H9 (cell line): ENCODE data around the gene RBM34. TPM values are rescaled to one million over a fixed set of nuclear protein-coding genes. Genes with fewer than 3 reads are reported as not detected.

Experiments
- DNase-seq: peaks from one replicate; pipeline ENCODE4 v3.0.0-alpha.2; 2017
- H2AFZ ChIP-seq: one replicate; pipeline ENCODE4 v1.6.1; 2013; ENCODE audit warnings: mild to moderate bottlenecking, low read length, control low read depth, moderate library complexity
- H2AK5ac ChIP-seq: 2 replicates; pipeline ENCODE4 v1.6.1; 2013; ENCODE audit warnings: low read length, control low read depth, mixed read lengths; ENCODE audit not compliant: insufficient read length
- H2BK120ac ChIP-seq: one replicate; pipeline ENCODE4 v1.6.1; 2013; ENCODE audit warnings: low read depth, mild to moderate bottlenecking, low read length, control low read depth, inconsistent platforms; ENCODE audit not compliant: poor library complexity, severe bottlenecking
- H2BK12ac ChIP-seq: 2 replicates; pipeline ENCODE4 v1.6.1; 2013; ENCODE audit warnings: low read length, control low read depth, mixed read lengths, low read depth; ENCODE audit not compliant: insufficient read length
- H2BK15ac ChIP-seq: 2 replicates; pipeline ENCODE4 v1.6.1; 2013; ENCODE audit warnings: low read depth, low read length, control low read depth
- H2BK20ac ChIP-seq: one replicate; pipeline ENCODE4 v1.6.1; 2013; ENCODE audit warnings: low read depth, mild to moderate bottlenecking, low read length, control low read depth, inconsistent platforms; ENCODE audit not compliant: poor library complexity, severe bottlenecking
- H2BK5ac ChIP-seq: 2 replicates; pipeline ENCODE4 v1.6.1; 2013; ENCODE audit warnings: low read length, control low read depth, mixed read lengths; ENCODE audit not compliant: insufficient read length
- H3K14ac ChIP-seq: 2 replicates; pipeline ENCODE4 v1.6.1; 2013; ENCODE audit warnings: low read length, control low read depth; ENCODE audit not compliant: insufficient read depth
- H3K18ac ChIP-seq: 2 replicates; pipeline ENCODE4 v1.6.1; 2013; ENCODE audit warnings: low read depth, mild to moderate bottlenecking, mixed read lengths, low read length, control low read depth; ENCODE audit not compliant: insufficient read length
- H3K23ac ChIP-seq: 2 replicates; pipeline ENCODE4 v1.6.1; 2013; ENCODE audit warnings: low read length, control low read depth, mixed read lengths, low read depth; ENCODE audit not compliant: insufficient read length
- H3K23me2 ChIP-seq: 2 replicates; pipeline ENCODE4 v1.6.1; 2013; ENCODE audit warnings: low read depth, mild to moderate bottlenecking, mixed read lengths, low read length, control low read depth; ENCODE audit not compliant: insufficient read length, poor library complexity, severe bottlenecking
- H3K27ac ChIP-seq: 2 replicates; pipeline ENCODE4 v1.5.1; 2013; ENCODE audit warnings: low read length, control low read depth, mixed read lengths, low read depth; ENCODE audit not compliant: insufficient read length
- H3K27me3 ChIP-seq: 2 replicates; pipeline ENCODE4 v1.6.1; 2013; ENCODE audit warnings: low read length, control low read depth, inconsistent platforms; ENCODE audit not compliant: insufficient read depth
- H3K4ac ChIP-seq: 2 replicates; pipeline ENCODE4 v1.6.1; 2013; ENCODE audit warnings: low read depth, mild to moderate bottlenecking, control low read depth, inconsistent platforms, low read length, moderate library complexity
- H3K4me1 ChIP-seq: 2 replicates; pipeline ENCODE4 v1.6.1; 2013; ENCODE audit warnings: low read length, control low read depth, inconsistent platforms; ENCODE audit not compliant: insufficient read depth
- H3K4me2 ChIP-seq: 2 replicates; pipeline ENCODE4 v1.6.1; 2013; ENCODE audit warnings: low read length, control low read depth, mixed read lengths; ENCODE audit not compliant: insufficient read length, insufficient read depth
- H3K56ac ChIP-seq: 2 replicates; pipeline ENCODE4 v1.6.1; 2013; ENCODE audit warnings: low read depth, mild to moderate bottlenecking, mixed read lengths, low read length, control low read depth; ENCODE audit not compliant: insufficient read length
- H3K79me1 ChIP-seq: 2 replicates; pipeline ENCODE4 v1.6.1; 2013; ENCODE audit warnings: low read depth, mild to moderate bottlenecking, moderate library complexity, low read length, control low read depth, inconsistent platforms; ENCODE audit not compliant: insufficient read depth, poor library complexity, severe bottlenecking
- H3K79me2 ChIP-seq: 2 replicates; pipeline ENCODE4 v1.6.1; 2013; ENCODE audit warnings: low read length, control low read depth, inconsistent platforms; ENCODE audit not compliant: insufficient read depth
- H3K9ac ChIP-seq: 2 replicates; pipeline ENCODE4 v1.6.1; 2013; ENCODE audit warnings: low read length, control low read depth, mixed read lengths; ENCODE audit not compliant: insufficient read length; ENCODE audit errors: extremely low read depth
- H3K9me3 ChIP-seq: one replicate; pipeline ENCODE4 v1.6.1; 2013; ENCODE audit warnings: low read depth, low read length, inconsistent platforms; ENCODE audit not compliant: control insufficient read depth
- H3T11ph ChIP-seq: one replicate; pipeline ENCODE4 v1.6.1; 2013; ENCODE audit warnings: mild to moderate bottlenecking, low read length, control low read depth, inconsistent platforms
- H4K20me1 ChIP-seq: one replicate; pipeline ENCODE4 v1.6.1; 2013; ENCODE audit not compliant: control insufficient read depth, insufficient read length, insufficient read depth
- H4K5ac ChIP-seq: 2 replicates; pipeline ENCODE4 v1.6.1; 2013; ENCODE audit warnings: low read depth, mild to moderate bottlenecking, mixed read lengths, low read length, control low read depth; ENCODE audit not compliant: insufficient read length
- H4K8ac ChIP-seq: replicated peaks from 2 replicates; pipeline ENCODE4 v1.6.1; 2013; ENCODE audit warnings: low read length, control low read depth, mixed read lengths, low read depth; ENCODE audit not compliant: insufficient read length
- H4K91ac ChIP-seq: 2 replicates; pipeline ENCODE4 v1.6.1; 2013; ENCODE audit warnings: low read depth, mild to moderate bottlenecking, moderate library complexity, mixed read lengths, low read length, control low read depth; ENCODE audit not compliant: insufficient read length
- H3K27ac Mint-ChIP-seq, 3 experiments: 2 replicates in 2 of 3; 3 replicates in 1 of 3; pipeline ENCODE4 v1.8.0; 2020 to 2021; ENCODE audit warnings: mixed read lengths in 3 of 3, mild to moderate bottlenecking in 1 of 3, moderate library complexity in 1 of 3
- H3K27me3 Mint-ChIP-seq: 2 replicates; pipeline ENCODE4 v1.8.0; 2021; ENCODE audit warnings: low read depth, mild to moderate bottlenecking, moderate library complexity, mixed read lengths
- H3K36me3 Mint-ChIP-seq, 3 experiments: 2 replicates in 2 of 3; 3 replicates in 1 of 3; pipeline ENCODE4 v1.8.0; 2020 to 2021; ENCODE audit warnings: low read depth in 3 of 3, mixed read lengths in 3 of 3; ENCODE audit not compliant: insufficient read depth in 1 of 3
- H3K4me1 Mint-ChIP-seq, 2 experiments: 2 replicates each; pipeline ENCODE4 v1.8.0; 2020; ENCODE audit warnings: mixed read lengths in 2 of 2
- H3K4me3 Mint-ChIP-seq, 2 experiments: 2 replicates in 1 of 2; 3 replicates in 1 of 2; pipeline ENCODE4 v1.8.0; 2020 to 2021; ENCODE audit warnings: mild to moderate bottlenecking in 2 of 2, mixed read lengths in 2 of 2, moderate library complexity in 1 of 2
- H3K9me3 Mint-ChIP-seq, 2 experiments: 2 replicates in 1 of 2; 3 replicates in 1 of 2; pipeline ENCODE4 v1.8.0; 2020; ENCODE audit warnings: mild to moderate bottlenecking in 2 of 2, mixed read lengths in 2 of 2, moderate library complexity in 1 of 2
- WGBS: extraction: QIAGEN DNeasy Blood & Tissue Kit; methylation state at CpG from one replicate; pipeline ENCODE4 v1.1.7; 2013; ENCODE audit warnings: missing lambda C conversion rate, low lambda C conversion rate, mixed read lengths; ENCODE audit not compliant: insufficient read length; ENCODE audit errors: extremely low coverage; 5-methylcytosine and 5-hydroxymethylcytosine counted together
- total RNA-seq: library from RNA; stranded (reverse); gene quantifications from 2 replicates; pipeline ENCODE4 v1.2.1, GENCODE V29; 2021
- TF ChIP-seq, protein P1 (sequence below): fragments of 200-600 bp; sonication (generic); conservative IDR thresholded peaks from 3 replicates; pipeline ENCODE4 v1.8.0; 2021; ENCODE audit warnings: antibody characterized with exemption, mild to moderate bottlenecking

The RBM34 gene
- total RNA-seq, 1 experiment from 2014 or later, result 121 TPM

DNA sequence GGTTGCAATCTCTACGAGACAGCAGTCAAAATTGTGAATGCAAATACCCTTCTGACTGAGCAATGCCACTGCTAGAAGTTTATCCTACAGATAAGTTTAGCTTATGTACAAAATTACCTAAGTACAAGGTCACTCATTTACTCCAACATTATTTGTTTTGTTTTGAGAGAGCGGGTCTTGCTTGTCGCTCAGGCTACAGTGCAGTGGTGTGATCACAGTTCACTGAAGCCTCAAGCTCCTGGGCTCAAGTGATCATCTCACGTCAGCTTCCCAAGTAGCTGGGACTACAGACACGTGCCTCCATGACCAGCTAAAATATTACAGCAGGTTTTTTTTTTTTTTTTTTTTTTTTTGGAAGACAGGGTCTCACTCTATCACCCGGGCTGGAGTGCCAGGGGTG lies 15.4 kb downstream of the RBM34 start:
- H3K4me2 ChIP-seq, result no peak overlapping the region
- Mint-ChIP-seq H3K4me1 (no peaks in the 10 kb centered on the region), H3K36me3 (peaks cover 52 to 89% (median 85%) of the 10 kb centered on the region in 3 experiments), H3K27me3 (no peaks in the 10 kb centered on the region), H3K27ac (peak overlapping the region in 1 of 3 experiments; percentile 44; a peak in 1 of 7 replicates), H3K9me3 (no peaks in the 10 kb centered on the region; a peak in 1 of 5 replicates), H3K4me3 (no peak overlapping the region)
- no peak overlapping the region for H2BK12ac ChIP-seq
- H4K91ac ChIP-seq, result no peak overlapping the region
- H4K8ac ChIP-seq, result no peak overlapping the region
- H2AFZ ChIP-seq, result no peak overlapping the region
- DNase-seq, result no peak
- TF ChIP-seq, protein P1, sequence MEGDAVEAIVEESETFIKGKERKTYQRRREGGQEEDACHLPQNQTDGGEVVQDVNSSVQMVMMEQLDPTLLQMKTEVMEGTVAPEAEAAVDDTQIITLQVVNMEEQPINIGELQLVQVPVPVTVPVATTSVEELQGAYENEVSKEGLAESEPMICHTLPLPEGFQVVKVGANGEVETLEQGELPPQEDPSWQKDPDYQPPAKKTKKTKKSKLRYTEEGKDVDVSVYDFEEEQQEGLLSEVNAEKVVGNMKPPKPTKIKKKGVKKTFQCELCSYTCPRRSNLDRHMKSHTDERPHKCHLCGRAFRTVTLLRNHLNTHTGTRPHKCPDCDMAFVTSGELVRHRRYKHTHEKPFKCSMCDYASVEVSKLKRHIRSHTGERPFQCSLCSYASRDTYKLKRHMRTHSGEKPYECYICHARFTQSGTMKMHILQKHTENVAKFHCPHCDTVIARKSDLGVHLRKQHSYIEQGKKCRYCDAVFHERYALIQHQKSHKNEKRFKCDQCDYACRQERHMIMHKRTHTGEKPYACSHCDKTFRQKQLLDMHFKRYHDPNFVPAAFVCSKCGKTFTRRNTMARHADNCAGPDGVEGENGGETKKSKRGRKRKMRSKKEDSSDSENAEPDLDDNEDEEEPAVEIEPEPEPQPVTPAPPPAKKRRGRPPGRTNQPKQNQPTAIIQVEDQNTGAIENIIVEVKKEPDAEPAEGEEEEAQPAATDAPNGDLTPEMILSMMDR, result no peak
- H2BK15ac ChIP-seq, result no peak overlapping the region
- WGBS, result no CpG with 5 or more reads among the region's 6 CpGs
- H3K23me2 ChIP-seq, result no peaks in the 10 kb centered on the region
- H2AK5ac ChIP-seq, result no peak overlapping the region
- no peak overlapping the region for H3T11ph ChIP-seq
- H2BK120ac ChIP-seq, result no peak overlapping the region
- H4K20me1 ChIP-seq, result no peaks in the 10 kb centered on the region
- H3K56ac ChIP-seq, result no peak overlapping the region
- no peak overlapping the region for H4K5ac ChIP-seq
- H3K79me1 ChIP-seq, result peaks cover 7% of the 10 kb centered on the region
- no peak overlapping the region for H3K14ac ChIP-seq
- no peak overlapping the region for H3K9ac ChIP-seq
- H3K9me3 ChIP-seq, result no peaks in the 10 kb centered on the region
- H3K18ac ChIP-seq, result no peak overlapping the region
- no peak overlapping the region for H3K27ac ChIP-seq
- no peaks in the 10 kb centered on the region; the same call in 1 of the 2 replicates for H3K79me2 ChIP-seq
- H3K4me1 ChIP-seq, result no peaks in the 10 kb centered on the region
- no peak overlapping the region for H3K23ac ChIP-seq
- no peak overlapping the region for H2BK20ac ChIP-seq
- H2BK5ac ChIP-seq, result no peak overlapping the region
- H3K4ac ChIP-seq, result no peak overlapping the region
- H3K27me3 ChIP-seq, result no peaks in the 10 kb centered on the region
